TTC549 (cell line): ENCODE data around the gene HOXD13.

Experiments
- FAIRE-seq: peaks from 2 replicates; lab custom pipeline; 2012; peaks lifted over from hg19 to GRCh38; lab: Jason Lieb, UNC

HOXD13 gene

GRCh38 chr2:176081376-176081836 lies 11.1 kb upstream of the HOXD13 start:
- no peak for FAIRE-seq

- no peak for FAIRE-seq
Observed at GRCh38 chr2:176081837-176082524, 10.5 kb upstream of the HOXD13 start.

GRCh38 chr2:176082525-176082823 lies 10.0 kb upstream of the HOXD13 start:
- FAIRE-seq: no peak

- FAIRE-seq: no peak
Observed at GRCh38 chr2:176082824-176083751, 9.4 kb upstream of the HOXD13 start.

GRCh38 chr2:176083796-176084261 lies 8.7 kb upstream of the HOXD13 start, which contains the start of gene EVX2:
EVX2 (minus strand) TSS chr2:176083962; CDS start chr2:176083776, 186 bp downstream.
- no peak for FAIRE-seq

GRCh38 chr2:176084611-176085119 lies 7.9 kb upstream of the HOXD13 start:
- no peak for FAIRE-seq

GRCh38 chr2:176085120-176085788 lies 7.3 kb upstream of the HOXD13 start:
- no peak for FAIRE-seq

GRCh38 chr2:176085861-176086771 lies 6.4 kb upstream of the HOXD13 start:
- FAIRE-seq: no peak

GRCh38 chr2:176087330-176088047 lies 5.0 kb upstream of the HOXD13 start:
- no peak for FAIRE-seq

- no peak for FAIRE-seq
Observed at GRCh38 chr2:176088048-176088936, 4.2 kb upstream of the HOXD13 start.

GRCh38 chr2:176088937-176089842 lies 3.3 kb upstream of the HOXD13 start:
- no peak for FAIRE-seq

- FAIRE-seq: no peak
Observed at GRCh38 chr2:176089843-176090395, 2.6 kb upstream of the HOXD13 start.

GRCh38 chr2:176090862-176091261 lies 1.7 kb upstream of the HOXD13 start:
- FAIRE-seq: no peak

GRCh38 chr2:176091329-176092258 lies 927 bp upstream of the HOXD13 start:
- FAIRE-seq: no peak

GRCh38 chr2:176093145-176093897 lies 800 bp downstream of the HOXD13 start:
- no peak for FAIRE-seq

GRCh38 chr2:176093898-176094249 lies 1.4 kb downstream of the HOXD13 start:
- FAIRE-seq: no peak

GRCh38 chr2:176094349-176094748 lies 1.8 kb downstream of the HOXD13 start:
- FAIRE-seq: no peak
